A549 (cell line): ENCODE measurements around the gene PCK1. TPM values are rescaled to one million over a fixed set of nuclear protein-coding genes. Genes with fewer than 3 reads are reported as not detected.

Experiments
- ATAC-seq, 2 experiments: fragments of 200-7000 bp in 1 of 2; fragments of >200 bp in 1 of 2; cut with Nextera tagmentation in 1 of 2; cut with Tn5 transposase in 1 of 2; 3 replicates each; pipeline versions ENCODE4 v1.8.0 to v1.9.1; 2018 to 2020; ENCODE audit warnings: mild to moderate bottlenecking in 1 of 2, moderate library complexity in 1 of 2
- CTCF ChIA-PET: fragments of 300-600 bp; sonication (Branson Sonifier 250); formaldehyde crosslinking; extraction: SDS; loops from one replicate; lab custom pipeline; 2021; ENCODE audit warnings: antibody characterized with exemption, inconsistent platforms; lab: Yijun Ruan, JAX
- POLR2A ChIA-PET: fragments of 350-600 bp; formaldehyde crosslinking; extraction: SDS; loops from one replicate; lab custom pipeline; 2021; ENCODE audit warnings: antibody characterized with exemption, inconsistent platforms; lab: Yijun Ruan, JAX
- DNase-seq, 2 experiments: peaks; one replicate each; pipeline versions ENCODE4 v3.0.0 to v3.0.0-alpha.2; 2011 to 2016; ENCODE audit warnings: low read depth in 1 of 2, low spot score in 1 of 2
- FAIRE-seq: peaks from 2 replicates; lab custom pipeline; 2011; peaks lifted over from hg19 to GRCh38; lab: Jason Lieb, UNC
- H3K27ac ChIP-seq, 2 experiments: fragments of >200 bp; sonication (Bioruptor Twin); formaldehyde crosslinking; 3 replicates each; pipeline ENCODE4 v1.5.1; 2016 to 2017
- H3K4me1 ChIP-seq: fragments of >200 bp; sonication (Bioruptor Twin); formaldehyde crosslinking; 3 replicates; pipeline ENCODE4 v1.6.1; 2016
- H3K4me2 ChIP-seq: fragments of >200 bp; sonication (Bioruptor Twin); formaldehyde crosslinking; 3 replicates; pipeline ENCODE4 v1.6.1; 2016
- H3K4me3 ChIP-seq: fragments of >200 bp; sonication (Bioruptor Twin); formaldehyde crosslinking; 3 replicates; pipeline ENCODE4 v1.5.1; 2016
- H3K9me3 ChIP-seq: fragments of >200 bp; sonication (Bioruptor Twin); formaldehyde crosslinking; 3 replicates; pipeline ENCODE4 v1.6.1; 2016
- BHLHE40 ChIP-seq: IDR thresholded peaks from 2 replicates; pipeline ENCODE4 v1.6.1; 2012; ENCODE audit warnings: low read depth, low read length, inconsistent platforms
- CBX2 ChIP-seq: fragments of 200-600 bp; sonication (generic); IDR thresholded peaks from 2 replicates; pipeline ENCODE4 v1.6.1; 2016; ENCODE audit warnings: low read depth, mild to moderate bottlenecking, borderline replicate concordance
- CEBPB ChIP-seq, 2 experiments: fragments of >200 bp in 1 of 2; sonication (Bioruptor Twin) in 1 of 2; formaldehyde crosslinking in 1 of 2; IDR thresholded peaks; 2 replicates each; pipeline ENCODE4 v1.6.1; 2012 to 2016
- CHD2 ChIP-seq: fragments of 150-350 bp; IDR thresholded peaks from 2 replicates; pipeline ENCODE4 v1.6.1; 2014; ENCODE audit warnings: low read length; ENCODE audit not compliant: partially characterized antibody
- CHD4 ChIP-seq: fragments of 200-600 bp; sonication (generic); IDR thresholded peaks from 2 replicates; pipeline ENCODE4 v1.6.1; 2016; ENCODE audit warnings: antibody characterized with exemption, mild to moderate bottlenecking, borderline replicate concordance
- FOSB ChIP-seq: fragments of 250-450 bp; sonication (Bioruptor Pico); IDR thresholded peaks from 2 replicates; pipeline ENCODE4 v1.5.0; 2020; ENCODE audit warnings: mild to moderate bottlenecking, moderate library complexity
- FOSL2 ChIP-seq, 2 experiments: fragments of 450-650 bp in 1 of 2; fragments of >200 bp in 1 of 2; sonication (Bioruptor Twin) in 1 of 2; formaldehyde crosslinking; IDR thresholded peaks; 2 replicates each; pipeline versions ENCODE4 v1.5.0 to v1.6.1; 2016 to 2020; ENCODE audit warnings: mild to moderate bottlenecking in 1 of 2, moderate library complexity in 1 of 2
- GATA3 ChIP-seq: IDR thresholded peaks from 2 replicates; pipeline ENCODE4 v1.6.1; 2012; ENCODE audit warnings: borderline replicate concordance
- HMGXB4 ChIP-seq: fragments of 250-450 bp; sonication (Bioruptor Pico); IDR thresholded peaks from 2 replicates; pipeline ENCODE4 v1.5.0; 2021; ENCODE audit warnings: mild to moderate bottlenecking, moderate library complexity, borderline replicate concordance
- HOXB13 ChIP-seq: fragments of 250-450 bp; sonication (Bioruptor Pico); IDR thresholded peaks from 2 replicates; pipeline ENCODE4 v1.5.0; 2020; ENCODE audit warnings: low read depth, mild to moderate bottlenecking, moderate library complexity
- HOXB5 ChIP-seq: fragments of 250-450 bp; sonication (Bioruptor Pico); IDR thresholded peaks from 2 replicates; pipeline ENCODE4 v1.5.0; 2020; ENCODE audit warnings: mild to moderate bottlenecking, moderate library complexity
- JUN ChIP-seq, 2 experiments: fragments of >200 bp; sonication (Bioruptor Twin); formaldehyde crosslinking; IDR thresholded peaks; 2 replicates in 1 of 2; 3 replicates in 1 of 2; pipeline ENCODE4 v1.6.1; 2016 to 2017
- KDM1A ChIP-seq: fragments of 200-600 bp; sonication (generic); IDR thresholded peaks from 2 replicates; pipeline ENCODE4 v1.6.1; 2016; ENCODE audit warnings: low read depth, mild to moderate bottlenecking
- KDM5A ChIP-seq: fragments of 200-600 bp; sonication (generic); IDR thresholded peaks from 2 replicates; pipeline ENCODE4 v1.6.1; 2016; ENCODE audit warnings: antibody characterized with exemption, mild to moderate bottlenecking
- MAFK ChIP-seq: fragments of 450-650 bp; IDR thresholded peaks from 2 replicates; pipeline ENCODE4 v1.6.1; 2014; ENCODE audit not compliant: partially characterized antibody
- NFE2L2 ChIP-seq: fragments of 150-350 bp; conservative IDR thresholded peaks from 2 replicates; pipeline ENCODE4 v1.6.1; 2014; ENCODE audit warnings: low read length
- NPAS2 ChIP-seq: fragments of 250-450 bp; sonication (Bioruptor Pico); IDR thresholded peaks from 2 replicates; pipeline ENCODE4 v1.8.0; 2022; ENCODE audit warnings: mild to moderate bottlenecking, moderate library complexity, borderline replicate concordance
- POLR2AphosphoS2 ChIP-seq: conservative IDR thresholded peaks from 2 replicates; pipeline ENCODE4 v1.6.1; 2012; ENCODE audit warnings: low read length, improper control_type of control experiment, inconsistent platforms
- RCOR1 ChIP-seq: fragments of 150-350 bp; IDR thresholded peaks from 2 replicates; pipeline ENCODE4 v1.6.1; 2014; ENCODE audit warnings: antibody characterized with exemption, low read length, low read depth
- RFX5 ChIP-seq: fragments of 450-650 bp; IDR thresholded peaks from 2 replicates; pipeline ENCODE4 v1.7.1; 2014; ENCODE audit warnings: antibody characterized with exemption, mild to moderate bottlenecking, moderate library complexity
- TFCP2L1 ChIP-seq: fragments of 250-450 bp; sonication (Bioruptor Pico); IDR thresholded peaks from 2 replicates; pipeline ENCODE4 v1.5.0; 2021; ENCODE audit warnings: mild to moderate bottlenecking
- TP53 ChIP-seq: fragments of 250-450 bp; sonication (Bioruptor Pico); IDR thresholded peaks from 2 replicates; pipeline ENCODE4 v1.5.0; 2021; ENCODE audit warnings: mild to moderate bottlenecking, moderate library complexity
- USF2 ChIP-seq: fragments of 450-650 bp; IDR thresholded peaks from 2 replicates; pipeline ENCODE4 v1.6.1; 2014; ENCODE audit warnings: antibody characterized with exemption
- ZC3H11A ChIP-seq: fragments of 450-650 bp; IDR thresholded peaks from 2 replicates; pipeline ENCODE4 v1.6.1; 2014; ENCODE audit warnings: antibody characterized with exemption, mild to moderate bottlenecking
- ZFP36 ChIP-seq: fragments of 450-650 bp; IDR thresholded peaks from 2 replicates; pipeline ENCODE4 v1.6.1; 2014; ENCODE audit warnings: borderline replicate concordance; ENCODE audit not compliant: partially characterized antibody
- ZNF302 ChIP-seq: fragments of 250-450 bp; sonication (Bioruptor Pico); IDR thresholded peaks from 2 replicates; pipeline ENCODE4 v1.9.0; 2021; ENCODE audit warnings: inconsistent platforms, mild to moderate bottlenecking, moderate library complexity
- WGBS: methylation state at CpG from one replicate; pipeline ENCODE4 v1.1.6; 2017; ENCODE audit errors: missing lambda C conversion rate; 5-methylcytosine and 5-hydroxymethylcytosine counted together
- polyA plus RNA-seq, 4 experiments: library from polyadenylated mRNA; depleted of rRNA in 3 of 4; stranded (reverse); fragments of >200 nt; fragmentation: RNase III in 1 of 4; extraction: RNeasy Plus Mini Kit Qiagen cat#74134 plus additional on column Dnase treatment in 1 of 4; gene quantifications; 2 replicates in 3 of 4; 3 replicates in 1 of 4; pipeline ENCODE4 v1.2.3, GENCODE V29; 2011 to 2017
- TF ChIP-seq, protein P1 (sequence below): IDR thresholded peaks from 2 replicates; pipeline ENCODE4 v1.6.1; 2012
- TF ChIP-seq, protein P2 (sequence below): fragments of 200-600 bp; sonication (generic); IDR thresholded peaks from 2 replicates; pipeline ENCODE4 v1.6.1; 2016; ENCODE audit warnings: antibody characterized with exemption, mild to moderate bottlenecking, moderate library complexity
- TF ChIP-seq, protein P3 (sequence below): IDR thresholded peaks from 2 replicates; pipeline ENCODE4 v1.6.1; 2012; ENCODE audit warnings: low read depth, borderline replicate concordance

Gene PCK1
- polyA plus RNA-seq, 2 of the 4 experiments (the other 2 are of a cell fraction): 0.04 to 0.12 TPM

DNA sequence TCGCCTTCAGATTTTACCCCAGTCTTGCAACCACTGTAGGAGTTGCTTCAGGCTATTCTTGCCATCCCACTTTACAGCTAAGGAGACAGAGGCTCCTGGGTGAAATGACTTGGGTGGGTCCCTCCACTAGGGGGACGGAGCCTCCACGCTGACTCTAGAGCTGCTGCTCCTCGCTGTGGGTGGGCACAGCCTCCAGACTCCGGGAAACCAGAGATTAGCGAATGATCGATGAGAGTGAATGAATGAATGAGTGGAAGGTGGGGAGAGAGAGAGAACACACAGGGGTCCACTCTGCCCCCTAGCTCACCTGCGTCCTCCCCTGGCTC, 48.9 kb downstream of the PCK1 start:
- FAIRE-seq: no peak
- no peak for DNase-seq

DNA sequence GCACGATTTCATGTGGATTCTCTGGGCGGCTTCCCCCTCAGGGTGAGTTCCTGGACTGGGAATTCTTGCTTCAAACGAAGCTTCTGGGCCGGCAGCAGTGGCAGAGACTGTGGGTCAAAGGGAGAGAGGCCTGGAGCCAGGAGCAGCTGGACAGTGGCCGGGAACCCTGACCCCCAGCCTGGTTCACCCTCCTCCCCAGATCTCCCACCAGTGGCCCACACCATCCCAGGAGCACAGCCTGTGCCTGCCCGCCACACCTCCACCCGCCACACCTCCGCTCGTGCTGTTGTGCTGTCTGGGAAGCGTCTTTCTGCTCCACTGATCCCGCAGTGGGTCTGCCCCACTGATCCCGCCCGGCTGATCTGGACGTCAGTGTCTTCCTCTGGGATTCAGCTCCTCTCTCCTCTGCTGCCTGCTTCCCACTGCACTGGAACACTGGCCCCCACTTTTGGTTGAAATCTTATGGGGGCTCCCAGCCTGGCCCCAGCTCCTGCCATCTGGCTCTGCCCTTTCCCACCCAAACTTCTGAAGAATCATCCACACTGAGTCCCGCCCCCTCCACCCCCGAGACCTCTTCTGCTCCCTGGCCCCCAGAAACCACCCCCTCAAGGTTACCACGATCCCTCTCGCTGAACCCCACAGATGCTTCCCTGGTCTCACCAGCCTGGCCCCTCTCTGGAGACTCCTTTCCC, 49.5 kb downstream of the PCK1 start:
- no peak for FAIRE-seq
- DNase-seq: no peak
- ChIA-PET POLR2A (no interaction called here), CTCF (interaction anchor here (0.7 to 7.2 kb wide), 13 partner anchors 9 to 612 kb away, joined by 3 to 37 read pairs (median 6); partner anchors contain the start of gene ZBP1)
- no peak overlapping the region for H3K4me3 ChIP-seq
- H3K4me2 ChIP-seq: no peak overlapping the region
- no peaks in the 10 kb centered on the region for H3K9me3 ChIP-seq
- H3K4me1 ChIP-seq: no peaks in the 10 kb centered on the region
- TF ChIP-seq, protein P1, sequence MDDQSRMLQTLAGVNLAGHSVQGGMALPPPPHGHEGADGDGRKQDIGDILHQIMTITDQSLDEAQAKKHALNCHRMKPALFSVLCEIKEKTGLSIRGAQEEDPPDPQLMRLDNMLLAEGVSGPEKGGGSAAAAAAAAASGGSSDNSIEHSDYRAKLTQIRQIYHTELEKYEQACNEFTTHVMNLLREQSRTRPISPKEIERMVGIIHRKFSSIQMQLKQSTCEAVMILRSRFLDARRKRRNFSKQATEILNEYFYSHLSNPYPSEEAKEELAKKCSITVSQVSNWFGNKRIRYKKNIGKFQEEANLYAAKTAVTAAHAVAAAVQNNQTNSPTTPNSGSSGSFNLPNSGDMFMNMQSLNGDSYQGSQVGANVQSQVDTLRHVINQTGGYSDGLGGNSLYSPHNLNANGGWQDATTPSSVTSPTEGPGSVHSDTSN: no peak
- TF ChIP-seq NFE2L2: no peak
- TF ChIP-seq HOXB13 (CRISPR knock-in tag): no peak
- no peak for TF ChIP-seq GATA3
- TF ChIP-seq CHD4: no peak
- no peak for TF ChIP-seq ZC3H11A
- TF ChIP-seq RFX5: no peak
- no peak for TF ChIP-seq FOSL2 (IDR thresholded peaks at IDR 0.05)
- no peak for TF ChIP-seq FOSL2 (CRISPR knock-in tag; IDR thresholded peaks at IDR 0.05)
- no peak for TF ChIP-seq POLR2AphosphoS2
- TF ChIP-seq MAFK: no peak
- no peak for TF ChIP-seq KDM1A
- TF ChIP-seq TFCP2L1 (CRISPR knock-in tag): no peak
- TF ChIP-seq ZNF302 (CRISPR knock-in tag): no peak
- TF ChIP-seq JUN (IDR thresholded peaks at IDR 0.05): no peak
- WGBS: 60% methylated on average over 18 of the region's 18 CpGs
- H3K27ac ChIP-seq: no peak overlapping the region
- peak; percentile 41 to 48; a peak in 4 of 6 replicates for ATAC-seq

More for the DNA sequence above, 48.9 kb downstream of the PCK1 start:
- peak; percentile 38 to 66; a peak in 3 of 6 replicates for ATAC-seq
- no peak overlapping the region for H3K27ac ChIP-seq
- H3K4me1 ChIP-seq: no peaks in the 10 kb centered on the region
- CTCF ChIA-PET: interaction anchor here (0.7 to 7.2 kb wide), 9 partner anchors 8 to 600 kb away, joined by 3 to 37 read pairs (median 6); partner anchors contain the start of gene ZBP1
- no peak for TF ChIP-seq BHLHE40
- TF ChIP-seq RCOR1: no peak
- TF ChIP-seq TP53 (CRISPR knock-in tag): no peak
- TF ChIP-seq, protein P2, sequence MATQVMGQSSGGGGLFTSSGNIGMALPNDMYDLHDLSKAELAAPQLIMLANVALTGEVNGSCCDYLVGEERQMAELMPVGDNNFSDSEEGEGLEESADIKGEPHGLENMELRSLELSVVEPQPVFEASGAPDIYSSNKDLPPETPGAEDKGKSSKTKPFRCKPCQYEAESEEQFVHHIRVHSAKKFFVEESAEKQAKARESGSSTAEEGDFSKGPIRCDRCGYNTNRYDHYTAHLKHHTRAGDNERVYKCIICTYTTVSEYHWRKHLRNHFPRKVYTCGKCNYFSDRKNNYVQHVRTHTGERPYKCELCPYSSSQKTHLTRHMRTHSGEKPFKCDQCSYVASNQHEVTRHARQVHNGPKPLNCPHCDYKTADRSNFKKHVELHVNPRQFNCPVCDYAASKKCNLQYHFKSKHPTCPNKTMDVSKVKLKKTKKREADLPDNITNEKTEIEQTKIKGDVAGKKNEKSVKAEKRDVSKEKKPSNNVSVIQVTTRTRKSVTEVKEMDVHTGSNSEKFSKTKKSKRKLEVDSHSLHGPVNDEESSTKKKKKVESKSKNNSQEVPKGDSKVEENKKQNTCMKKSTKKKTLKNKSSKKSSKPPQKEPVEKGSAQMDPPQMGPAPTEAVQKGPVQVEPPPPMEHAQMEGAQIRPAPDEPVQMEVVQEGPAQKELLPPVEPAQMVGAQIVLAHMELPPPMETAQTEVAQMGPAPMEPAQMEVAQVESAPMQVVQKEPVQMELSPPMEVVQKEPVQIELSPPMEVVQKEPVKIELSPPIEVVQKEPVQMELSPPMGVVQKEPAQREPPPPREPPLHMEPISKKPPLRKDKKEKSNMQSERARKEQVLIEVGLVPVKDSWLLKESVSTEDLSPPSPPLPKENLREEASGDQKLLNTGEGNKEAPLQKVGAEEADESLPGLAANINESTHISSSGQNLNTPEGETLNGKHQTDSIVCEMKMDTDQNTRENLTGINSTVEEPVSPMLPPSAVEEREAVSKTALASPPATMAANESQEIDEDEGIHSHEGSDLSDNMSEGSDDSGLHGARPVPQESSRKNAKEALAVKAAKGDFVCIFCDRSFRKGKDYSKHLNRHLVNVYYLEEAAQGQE: no peak
- no peak for TF ChIP-seq HMGXB4 (CRISPR knock-in tag)
- TF ChIP-seq, protein P3, sequence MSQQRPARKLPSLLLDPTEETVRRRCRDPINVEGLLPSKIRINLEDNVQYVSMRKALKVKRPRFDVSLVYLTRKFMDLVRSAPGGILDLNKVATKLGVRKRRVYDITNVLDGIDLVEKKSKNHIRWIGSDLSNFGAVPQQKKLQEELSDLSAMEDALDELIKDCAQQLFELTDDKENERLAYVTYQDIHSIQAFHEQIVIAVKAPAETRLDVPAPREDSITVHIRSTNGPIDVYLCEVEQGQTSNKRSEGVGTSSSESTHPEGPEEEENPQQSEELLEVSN: no peak
- TF ChIP-seq TFCP2L1 (CRISPR knock-in tag): no peak
- TF ChIP-seq USF2: no peak
- TF ChIP-seq KDM5A: no peak
- no peak for TF ChIP-seq HOXB5 (CRISPR knock-in tag)
- TF ChIP-seq NPAS2: no peak
- TF ChIP-seq CHD2: no peak
- no peak for TF ChIP-seq ZFP36
- no peak for TF ChIP-seq CEBPB (IDR thresholded peaks at IDR 0.05)
- no peak for TF ChIP-seq CBX2
- TF ChIP-seq FOSB (CRISPR knock-in tag): no peak
- no peak for TF ChIP-seq MAFK
- TF ChIP-seq KDM1A: no peak
- no peak overlapping the region for H3K4me3 ChIP-seq
- no peak overlapping the region for H3K4me2 ChIP-seq
- POLR2A ChIA-PET: no interaction called here
- WGBS: 72% methylated on average over 8 of the region's 8 CpGs
- H3K9me3 ChIP-seq: no peaks in the 10 kb centered on the region
